ENCODE measurements around the gene RAB40AL.
"Not testable (repeated sequence)": the region's sequence is repeated elsewhere in the genome, so short reads cannot be mapped to it uniquely, and the experiment has no call there.

Gene RAB40AL

GRCh38 chrX:102936972-102937371 lies at the start of gene RAB40AL:
Gene RAB40AL (plus strand): TSS chrX:102937272. CDS start chrX:102937319, 47 bp downstream.
- not testable (repeated sequence) for DNase-seq

- DNase-seq, result no peak
Measured at GRCh38 chrX:102887687-102888086, 49.4 kb upstream of the RAB40AL start.

- DNase-seq, result peak; percentile 3
Measured at GRCh38 chrX:102892103-102892502, 45.0 kb upstream of the RAB40AL start.

- DNase-seq, result peak; percentile 71
Measured at GRCh38 chrX:102899940-102900916, 36.8 kb upstream of the RAB40AL start.

- DNase-seq, result no peak
Measured at GRCh38 chrX:102902355-102902754, 34.7 kb upstream of the RAB40AL start.

- peak; percentile 8 for DNase-seq
Measured at GRCh38 chrX:102930990-102931756, 5.9 kb upstream of the RAB40AL start.

- DNase-seq, result peak; percentile 3
Measured at GRCh38 chrX:102934624-102935023, 2.4 kb upstream of the RAB40AL start.

GRCh38 chrX:102950908-102951866 lies 14.1 kb downstream of the RAB40AL start:
- DNase-seq, result peak; percentile 43

- DNase-seq, result no peak
Measured at GRCh38 chrX:102957751-102958150, 20.7 kb downstream of the RAB40AL start.

- no peak for DNase-seq
Measured at GRCh38 chrX:102958794-102959193, 21.7 kb downstream of the RAB40AL start.

GRCh38 chrX:102959471-102959870 lies 22.4 kb downstream of the RAB40AL start:
- peak; percentile 28 for DNase-seq

- no peak for DNase-seq
Measured at GRCh38 chrX:102963955-102964354, 26.9 kb downstream of the RAB40AL start.

- no peak for DNase-seq
Measured at GRCh38 chrX:102964940-102965339, 27.9 kb downstream of the RAB40AL start.

GRCh38 chrX:102966701-102967100 lies 29.6 kb downstream of the RAB40AL start:
- peak; percentile 50 for DNase-seq

GRCh38 chrX:102968216-102968615 lies 31.1 kb downstream of the RAB40AL start:
- no peak for DNase-seq

GRCh38 chrX:102971536-102971935 lies 34.5 kb downstream of the RAB40AL start:
- not testable (repeated sequence) for DNase-seq

GRCh38 chrX:102975016-102975415 lies 37.9 kb downstream of the RAB40AL start:
- DNase-seq, result peak; percentile 5

GRCh38 chrX:102976286-102976685 lies 39.2 kb downstream of the RAB40AL start:
- peak; percentile 10 for DNase-seq

GRCh38 chrX:102976793-102977495 lies 39.9 kb downstream of the RAB40AL start:
- peak; percentile 31 for DNase-seq

- DNase-seq, result no peak
Measured at GRCh38 chrX:102978594-102978993, 41.5 kb downstream of the RAB40AL start.

- no peak for DNase-seq
Measured at GRCh38 chrX:102979536-102979935, 42.5 kb downstream of the RAB40AL start.

- no peak for DNase-seq
Measured at GRCh38 chrX:102983205-102983604, 46.1 kb downstream of the RAB40AL start.
